ENCODE measurements around the gene NHERF2.

Gene NHERF2

GRCh38 chr16:2064368-2064945, 37.8 kb downstream of the NHERF2 start:
- no peak for DNase-seq

GRCh38 chr16:2066139-2066538, 39.4 kb downstream of the NHERF2 start:
- no peak for DNase-seq

GRCh38 chr16:2070576-2071453, 44.1 kb downstream of the NHERF2 start:
- no peak for DNase-seq

- DNase-seq, result no peak
Observed at GRCh38 chr16:2071454-2072202, 44.9 kb downstream of the NHERF2 start.

GRCh38 chr16:2072926-2073325, 46.2 kb downstream of the NHERF2 start:
- no peak for DNase-seq

DNA sequence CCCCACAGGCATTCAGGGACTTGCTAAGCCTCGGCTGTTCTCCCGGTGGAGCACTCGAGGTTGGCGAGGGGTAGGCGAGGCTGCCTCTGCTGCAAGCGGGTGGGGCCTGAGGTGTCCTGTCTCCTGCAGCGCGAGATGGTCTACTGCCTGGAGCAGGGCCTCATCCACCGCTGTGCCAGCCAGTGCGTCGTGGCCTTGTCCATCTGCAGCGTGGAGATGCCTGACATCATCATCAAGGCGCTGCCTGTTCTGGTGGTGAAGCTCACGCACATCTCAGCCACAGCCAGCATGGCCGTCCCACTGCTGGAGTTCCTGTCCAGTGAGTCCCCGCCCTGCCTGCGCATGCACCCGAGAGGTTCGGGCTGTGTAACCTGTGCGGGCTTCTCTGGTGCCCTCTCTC, 47.4 kb downstream of the NHERF2 start:
- DNase-seq, result no peak

DNA sequence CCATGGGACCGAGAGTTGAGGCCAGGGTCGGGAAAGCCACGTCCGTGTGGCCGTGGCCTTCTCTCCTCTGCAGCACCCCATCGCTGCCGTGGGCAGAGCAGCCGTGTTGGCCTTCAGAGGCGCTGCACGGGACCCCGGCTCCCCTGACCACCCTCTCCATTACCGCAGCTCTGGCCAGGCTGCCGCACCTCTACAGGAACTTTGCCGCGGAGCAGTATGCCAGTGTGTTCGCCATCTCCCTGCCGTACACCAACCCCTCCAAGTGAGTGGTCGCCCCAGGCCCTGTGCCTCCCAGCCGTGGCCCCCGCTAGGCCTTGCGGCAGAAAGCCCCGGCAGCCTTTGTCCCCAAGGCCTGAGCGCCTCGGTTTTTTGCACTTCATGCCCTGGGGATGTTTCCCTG, 48.9 kb downstream of the NHERF2 start:
- DNase-seq, result no peak

DNA sequence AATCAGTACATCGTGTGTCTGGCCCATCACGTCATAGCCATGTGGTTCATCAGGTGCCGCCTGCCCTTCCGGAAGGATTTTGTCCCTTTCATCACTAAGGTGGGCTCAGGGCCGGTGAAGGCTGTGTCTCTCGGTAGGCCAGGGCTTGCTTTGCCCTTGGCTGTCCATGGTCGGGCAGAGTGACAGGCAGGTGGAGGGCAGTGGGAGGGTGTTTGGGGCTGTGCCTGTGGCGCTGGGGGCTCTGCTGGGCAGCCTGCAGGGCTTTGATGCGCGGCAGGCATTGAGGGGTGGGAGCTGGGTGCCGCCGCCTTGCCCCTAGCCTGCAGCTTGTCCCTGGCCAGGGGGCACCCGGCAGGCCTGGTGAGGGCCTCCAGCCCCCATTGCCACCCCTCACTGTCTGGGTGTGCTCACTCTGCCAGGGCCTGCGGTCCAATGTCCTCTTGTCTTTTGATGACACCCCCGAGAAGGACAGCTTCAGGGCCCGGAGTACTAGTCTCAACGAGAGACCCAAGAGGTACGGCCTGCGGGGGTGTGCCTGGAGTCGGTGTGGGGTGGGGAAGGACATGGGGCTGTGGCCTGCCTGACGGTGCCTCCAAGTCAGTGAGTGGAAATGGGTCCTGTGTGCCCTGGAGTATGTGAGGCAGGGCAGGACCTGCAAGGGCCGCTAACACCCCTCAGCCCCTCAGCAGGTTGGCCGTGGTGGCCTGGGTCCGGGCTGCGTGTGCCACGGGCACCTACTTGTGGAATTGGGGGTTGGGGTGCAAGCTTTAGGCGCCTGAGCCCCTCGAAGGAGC, 49.6 kb downstream of the NHERF2 start:
- no peak for DNase-seq

- DNase-seq, result no peak
Observed at GRCh38 chr16:2077016-2077415, 50.3 kb downstream of the NHERF2 start.

GRCh38 chr16:2077696-2078095, 51.0 kb downstream of the NHERF2 start:
- DNase-seq, result no peak

- DNase-seq, result no peak
Observed at GRCh38 chr16:2078096-2078495, 51.4 kb downstream of the NHERF2 start.

DNA sequence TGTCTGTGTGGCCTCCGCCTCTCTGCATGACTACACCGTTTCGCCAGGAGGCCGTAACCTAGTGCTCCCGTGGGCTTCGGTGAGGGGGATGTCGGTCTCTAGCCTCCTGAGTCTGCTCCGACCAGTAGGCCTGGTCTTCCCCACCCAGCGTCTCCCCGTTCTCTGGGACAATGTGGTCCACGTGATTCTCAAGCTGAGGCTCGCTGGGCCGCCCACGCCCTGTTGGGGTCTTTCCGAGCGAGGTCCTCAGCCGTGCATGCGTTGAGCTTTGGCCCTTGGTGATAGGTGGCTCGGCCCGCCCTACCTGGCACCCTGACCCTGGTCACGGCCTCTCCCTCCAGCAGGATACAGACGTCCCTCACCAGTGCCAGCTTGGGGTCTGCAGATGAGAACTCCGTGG, 52.0 kb downstream of the NHERF2 start:
- DNase-seq, result no peak

DNA sequence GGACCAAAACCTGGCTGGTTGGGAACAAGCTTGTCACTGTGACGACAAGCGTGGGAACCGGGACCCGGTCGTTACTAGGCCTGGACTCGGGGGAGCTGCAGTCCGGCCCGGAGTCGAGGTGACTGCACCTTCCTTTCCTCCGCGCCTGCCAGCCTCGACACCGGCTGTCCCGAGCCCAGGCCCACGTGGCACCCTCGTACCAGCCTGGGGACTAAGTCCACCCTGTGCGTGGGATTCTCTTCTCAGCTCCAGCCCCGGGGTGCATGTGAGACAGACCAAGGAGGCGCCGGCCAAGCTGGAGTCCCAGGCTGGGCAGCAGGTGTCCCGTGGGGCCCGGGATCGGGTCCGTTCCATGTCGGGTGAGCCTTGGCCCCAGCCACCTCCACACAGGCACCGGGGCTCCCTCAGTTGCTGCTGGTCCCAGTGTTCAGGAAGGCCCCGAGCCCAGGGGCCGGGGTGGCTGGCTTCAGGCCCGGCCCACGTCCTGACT, 52.7 kb downstream of the NHERF2 start:
- no peak for DNase-seq

DNA sequence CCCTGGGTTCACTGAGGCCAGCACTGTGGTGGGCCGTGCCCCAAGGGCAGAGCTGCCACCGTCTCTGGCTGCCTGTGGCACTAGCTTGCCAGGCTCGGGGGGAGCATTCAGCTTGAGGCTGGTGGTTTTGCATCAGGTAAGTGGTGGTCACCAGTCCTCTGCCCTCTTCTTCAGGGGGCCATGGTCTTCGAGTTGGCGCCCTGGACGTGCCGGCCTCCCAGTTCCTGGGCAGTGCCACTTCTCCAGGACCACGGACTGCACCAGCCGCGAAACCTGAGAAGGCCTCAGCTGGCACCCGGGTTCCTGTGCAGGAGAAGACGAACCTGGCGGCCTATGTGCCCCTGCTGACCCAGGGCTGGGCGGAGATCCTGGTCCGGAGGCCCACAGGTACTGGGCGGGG, 53.3 kb downstream of the NHERF2 start:
- DNase-seq, result no peak

- no peak for DNase-seq
Observed at GRCh38 chr16:2081201-2082084, 54.7 kb downstream of the NHERF2 start.

- no peak for DNase-seq
Observed at GRCh38 chr16:2082171-2082982, 55.7 kb downstream of the NHERF2 start.

- DNase-seq, result no peak
Observed at GRCh38 chr16:2082983-2083364, 56.3 kb downstream of the NHERF2 start.

GRCh38 chr16:2083409-2083808, 56.7 kb downstream of the NHERF2 start:
- no peak for DNase-seq

GRCh38 chr16:2083876-2084780, 57.4 kb downstream of the NHERF2 start:
- DNase-seq, result no peak

All from stimulated activated CD4-positive, alpha-beta T cell treated with anti-CD3 and anti-CD28 coated beads, Interleukin-2, amount 100 ng/mL, for 48 hours (primary cell).